ENCODE results near the gene SH2D3C. TPM values are rescaled to one million over a fixed set of nuclear protein-coding genes. Genes with fewer than 3 reads are reported as not detected.

SH2D3C gene
- total RNA-seq, 2 donors from 2014 or later, result 39.3 to 39.5 TPM

GRCh38 chr9:127810378-127811187 lies 32.1 kb upstream of the SH2D3C start:
- Mint-ChIP-seq H3K36me3 (no peaks in the 10 kb centered on the region), H3K27ac (peak overlapping the region in 1 of 2 donors; percentile 60)

GRCh38 chr9:127809540-127810377 lies 31.3 kb upstream of the SH2D3C start:
- ATAC-seq (no peak), DNase-seq (ENCODE audit: low spot score in 2 of 2) (no peak)
- Mint-ChIP-seq H3K36me3 (no peaks in the 10 kb centered on the region), H3K9me3 (no peaks in the 10 kb centered on the region), H3K27ac (peak overlapping the region in 1 of 2 donors; percentile 36)

More at GRCh38 chr9:127810378-127811187, 32.1 kb upstream of the SH2D3C start:
- DNase-seq (ENCODE audit: low spot score in 2 of 2) (no peak), ATAC-seq (no peak)
- no peaks in the 10 kb centered on the region for H3K9me3 Mint-ChIP-seq

- Mint-ChIP-seq H3K9me3 (no peaks in the 10 kb centered on the region), H3K27ac (peak overlapping the region in 1 of 2 donors; percentile 50), H3K36me3 (no peaks in the 10 kb centered on the region)
- peak in 1 of 2 donors; percentile 31 for ATAC-seq
- no peak for DNase-seq (ENCODE audit: low spot score in 2 of 2)
Observed at GRCh38 chr9:127809002-127809539, 30.6 kb upstream of the SH2D3C start.

- Mint-ChIP-seq H3K27ac (peak overlapping the region in 1 of 2 donors; percentile 50), H3K9me3 (no peaks in the 10 kb centered on the region), H3K36me3 (peaks cover 0 to 1% of the 10 kb centered on the region in 2 donors)
- ATAC-seq (no peak), DNase-seq (ENCODE audit: low spot score in 2 of 2) (no peak)
Observed at GRCh38 chr9:127808347-127809001, 30.0 kb upstream of the SH2D3C start.

- ATAC-seq, result no peak
- DNase-seq (ENCODE audit: low spot score in 2 of 2), result no peak
- H3K36me3 Mint-ChIP-seq, result peaks cover 6 to 7% of the 10 kb centered on the region in 2 donors
- no peaks in the 10 kb centered on the region for H3K9me3 Mint-ChIP-seq
- peak overlapping the region in 1 of 2 donors; percentile 44 for H3K27ac Mint-ChIP-seq
Observed at GRCh38 chr9:127806871-127807270, 28.4 kb upstream of the SH2D3C start.

- no peak overlapping the region for H3K27ac Mint-ChIP-seq
Observed at GRCh38 chr9:127805620-127806019, 27.2 kb upstream of the SH2D3C start.

GRCh38 chr9:127803507-127804352 lies 25.3 kb upstream of the SH2D3C start:
- H3K9me3 Mint-ChIP-seq, result no peaks in the 10 kb centered on the region
- DNase-seq (ENCODE audit: low spot score in 2 of 2), result no peak
- ATAC-seq, result no peak

More at GRCh38 chr9:127805620-127806019, 27.2 kb upstream of the SH2D3C start:
- DNase-seq (ENCODE audit: low spot score in 2 of 2) (peak in 1 of 2 donors; percentile 65), ATAC-seq (no peak)
- Mint-ChIP-seq H3K36me3 (peaks cover 6 to 7% of the 10 kb centered on the region in 2 donors), H3K9me3 (no peaks in the 10 kb centered on the region)

GRCh38 chr9:127802576-127803443 lies 24.3 kb upstream of the SH2D3C start, which contains the start of gene FPGS:
FPGS (plus strand) TSS chr9:127802882; CDS start chr9:127802925, 43 bp downstream.
- Mint-ChIP-seq H3K36me3 (peaks cover 6 to 7% of the 10 kb centered on the region in 2 donors), H3K9me3 (no peaks in the 10 kb centered on the region), H3K27ac (peak within 1 kb of the TSS; percentile 94 to 99)
- DNase-seq (ENCODE audit: low spot score in 2 of 2) (peak; percentile 78 to 89), ATAC-seq (peak; percentile 89 to 93)

More at GRCh38 chr9:127803507-127804352, 25.3 kb upstream of the SH2D3C start:
- H3K27ac Mint-ChIP-seq, result peak overlapping the region; percentile 94 to 99
- peaks cover 6 to 7% of the 10 kb centered on the region in 2 donors for H3K36me3 Mint-ChIP-seq

GRCh38 chr9:127801955-127802575 lies 23.6 kb upstream of the SH2D3C start:
- Mint-ChIP-seq H3K36me3 (peaks cover 6 to 7% of the 10 kb centered on the region in 2 donors), H3K27ac (peak overlapping the region; percentile 84 to 94), H3K9me3 (no peaks in the 10 kb centered on the region)
- ATAC-seq (no peak), DNase-seq (ENCODE audit: low spot score in 2 of 2) (no peak)

- Mint-ChIP-seq H3K9me3 (no peaks in the 10 kb centered on the region), H3K27ac (peak overlapping the region; percentile 55 to 91), H3K36me3 (no peaks in the 10 kb centered on the region)
- ATAC-seq, result peak; percentile 23 to 25
- no peak for DNase-seq (ENCODE audit: low spot score in 2 of 2)
Observed at GRCh38 chr9:127796852-127797370, 18.4 kb upstream of the SH2D3C start.

GRCh38 chr9:127796225-127796813 lies 17.9 kb upstream of the SH2D3C start:
- Mint-ChIP-seq H3K27ac (peak overlapping the region in 1 of 2 donors; percentile 91), H3K9me3 (no peaks in the 10 kb centered on the region), H3K36me3 (no peaks in the 10 kb centered on the region)
- ATAC-seq, result peak; percentile 31 to 41
- no peak for DNase-seq (ENCODE audit: low spot score in 2 of 2)

- H3K27ac Mint-ChIP-seq, result no peak overlapping the region
Observed at GRCh38 chr9:127794001-127794791, 15.7 kb upstream of the SH2D3C start.

GRCh38 chr9:127793093-127793708 lies 14.7 kb upstream of the SH2D3C start:
- Mint-ChIP-seq H3K9me3 (no peaks in the 10 kb centered on the region), H3K27ac (peak overlapping the region in 1 of 2 donors; percentile 65), H3K36me3 (peaks cover 14 to 17% of the 10 kb centered on the region in 2 donors)
- no peak for ATAC-seq
- DNase-seq (ENCODE audit: low spot score in 2 of 2), result no peak

More at GRCh38 chr9:127794001-127794791, 15.7 kb upstream of the SH2D3C start:
- peaks cover 9 to 11% of the 10 kb centered on the region in 2 donors for H3K36me3 Mint-ChIP-seq
- no peak for ATAC-seq
- no peak for DNase-seq (ENCODE audit: low spot score in 2 of 2)
- H3K9me3 Mint-ChIP-seq, result no peaks in the 10 kb centered on the region

All from activated naive CD4-positive, alpha-beta T cell treated with anti-CD3 and anti-CD28 coated beads, Interleukin-2, amount 50 U/mL, for 72 hours (primary cell).